ENCODE measurements around the gene BACH1. TPM values are rescaled to one million over a fixed set of nuclear protein-coding genes. Genes with fewer than 3 reads are reported as not detected.

BACH1 gene
- total RNA-seq, 2 experiments from 2014 or later: 19.1 to 22.1 TPM

DNA sequence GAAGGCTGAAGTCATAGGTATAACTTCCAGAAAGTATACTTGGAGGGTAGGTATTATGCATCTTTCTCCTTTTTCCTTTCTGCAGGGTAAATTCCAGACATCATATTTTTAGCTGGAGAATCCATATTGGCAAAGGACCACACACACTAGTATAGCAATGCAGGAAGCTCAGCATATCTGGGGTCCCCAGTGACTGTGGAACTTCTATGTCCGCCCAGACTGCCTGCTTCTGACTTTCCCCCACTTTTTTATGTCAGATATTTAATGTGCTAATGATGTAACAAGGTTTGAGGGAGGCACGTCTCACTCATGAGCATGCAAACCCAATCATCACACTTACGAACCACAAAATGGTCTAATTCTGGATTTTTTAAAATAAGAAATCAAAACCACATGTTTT lies 90.4 kb downstream of the BACH1 start:
- Mint-ChIP-seq H3K27me3 (no peaks in the 10 kb centered on the region), H3K9me3 (ENCODE audit: low read depth) (no peaks in the 10 kb centered on the region), H3K36me3 (no peaks in the 10 kb centered on the region), H3K4me3 (no peak overlapping the region), H3K4me1 (no peaks in the 10 kb centered on the region), H3K27ac (no peak overlapping the region)
- CTCF ChIA-PET: no interaction called here
- ATAC-seq: no peak
- no peak for DNase-seq

DNA sequence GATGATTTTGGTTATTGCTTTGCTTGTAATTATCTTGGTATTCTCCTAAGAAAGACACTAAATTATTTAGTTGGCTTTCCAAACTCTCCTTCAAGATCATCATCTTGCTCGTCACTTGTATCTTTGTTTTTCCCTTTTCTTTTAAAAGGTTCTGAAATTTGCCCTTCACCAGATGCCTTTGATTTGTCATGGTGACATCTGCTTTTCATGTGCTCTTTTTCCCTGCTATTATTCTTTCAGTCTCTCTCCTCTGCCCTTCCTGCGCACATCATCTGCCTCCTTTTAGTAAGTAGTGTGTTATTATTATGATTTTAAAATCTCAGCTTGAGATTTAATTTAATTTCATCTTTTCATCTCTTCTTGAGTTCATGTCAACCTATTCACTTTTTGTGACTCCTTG lies 92.1 kb downstream of the BACH1 start:
- Mint-ChIP-seq H3K27ac (no peak overlapping the region), H3K4me1 (no peaks in the 10 kb centered on the region), H3K27me3 (no peaks in the 10 kb centered on the region), H3K4me3 (no peak overlapping the region), H3K9me3 (ENCODE audit: low read depth) (no peaks in the 10 kb centered on the region), H3K36me3 (no peaks in the 10 kb centered on the region)
- DNase-seq: no peak
- no peak for ATAC-seq
- CTCF ChIA-PET: no interaction called here

DNA sequence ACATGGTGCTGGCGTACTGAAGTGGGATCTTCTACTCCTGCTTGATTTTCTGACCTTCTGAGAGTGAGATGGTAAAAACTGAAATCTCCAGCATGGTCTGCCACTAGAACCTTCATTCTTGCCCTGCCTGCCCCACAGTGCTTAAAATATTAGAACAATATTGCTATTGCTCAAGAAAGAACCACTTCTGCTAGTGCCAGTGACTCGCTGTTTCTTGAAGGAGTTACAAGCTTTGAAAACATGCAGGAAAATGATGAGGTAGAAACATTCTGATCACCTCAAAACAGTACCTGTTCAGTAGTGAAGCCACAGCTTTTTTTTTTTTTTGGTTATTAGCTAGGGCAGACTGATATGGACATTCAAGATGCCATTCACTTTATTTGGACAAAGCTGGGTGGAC lies 95.3 kb downstream of the BACH1 start:
- Mint-ChIP-seq H3K4me1 (no peaks in the 10 kb centered on the region), H3K4me3 (no peak overlapping the region), H3K36me3 (peaks cover 3% of the 10 kb centered on the region), H3K9me3 (ENCODE audit: low read depth) (no peaks in the 10 kb centered on the region), H3K27ac (no peak overlapping the region), H3K27me3 (no peaks in the 10 kb centered on the region)
- no peak for ATAC-seq
- CTCF ChIA-PET: no interaction called here
- no peak for DNase-seq

Other genes with a start within 250 kb of the BACH1 start
- 100 to 1,000 TPM; 235 to 301 TPM for gene CCT8, start 225.3 kb upstream of the BACH1 start, total RNA-seq
- 1 to 10 TPM; 9.3 to 9.5 TPM for gene MAP3K7CL, start 168.3 kb upstream of the BACH1 start, total RNA-seq